H1 (cell line): Measurements from ENCODE around the gene BBX. TPM values are rescaled to one million over a fixed set of nuclear protein-coding genes. Genes with fewer than 3 reads are reported as not detected.

ENCODE experiments used
- CTCF ChIA-PET: fragments of 300-600 bp; sonication (Branson Sonifier 250); formaldehyde crosslinking; loops from one replicate; lab custom pipeline; 2021; ENCODE audit not compliant: partially characterized antibody; lab: Charles Lee
- POLR2A ChIA-PET: fragments of 300-600 bp; sonication (Branson Sonifier 250); formaldehyde crosslinking; loops from one replicate; lab custom pipeline; 2021; ENCODE audit warnings: inconsistent platforms; ENCODE audit not compliant: partially characterized antibody; lab: Charles Lee
- DNase-seq, 2 experiments: peaks; one replicate each; pipeline versions ENCODE4 v3.0.0 to v3.0.0-alpha.2; 2010 to 2022; ENCODE audit warnings: low spot score in 2 of 2, low read depth in 1 of 2, mixed read lengths in 1 of 2
- FAIRE-seq: peaks from 2 replicates; lab custom pipeline; 2011; peaks lifted over from hg19 to GRCh38; lab: Jason Lieb, UNC
- H2AFZ ChIP-seq: 2 replicates; pipeline ENCODE4 v1.8.1; 2012; ENCODE audit warnings: low read length, inconsistent platforms
- H2AK5ac ChIP-seq: 2 replicates; pipeline ENCODE4 v1.6.1; 2013; ENCODE audit warnings: low read depth, low read length
- H2BK120ac ChIP-seq: replicated peaks from 2 replicates; pipeline ENCODE3; 2013; ENCODE audit warnings: low read depth, low read length, inconsistent platforms
- H2BK12ac ChIP-seq: 2 replicates; pipeline ENCODE4 v1.6.1; 2013; ENCODE audit warnings: low read depth, low read length
- H2BK15ac ChIP-seq: 2 replicates; pipeline ENCODE4 v1.6.1; 2013; ENCODE audit warnings: low read length
- H2BK20ac ChIP-seq: 2 replicates; pipeline ENCODE4 v1.6.1; 2013; ENCODE audit warnings: low read length
- H2BK5ac ChIP-seq: 2 replicates; pipeline ENCODE4 v1.6.1; 2013; ENCODE audit warnings: low read depth, low read length
- H3K14ac ChIP-seq: 2 replicates; pipeline ENCODE4 v1.6.1; 2013; ENCODE audit warnings: inconsistent platforms; ENCODE audit not compliant: insufficient read length
- H3K18ac ChIP-seq: 2 replicates; pipeline ENCODE4 v1.6.1; 2013; ENCODE audit warnings: low read length; ENCODE audit errors: extremely low read depth
- H3K23ac ChIP-seq: 2 replicates; pipeline ENCODE4 v1.6.1; 2013; ENCODE audit warnings: inconsistent platforms; ENCODE audit not compliant: insufficient read length
- H3K23me2 ChIP-seq: 2 replicates; pipeline ENCODE4 v1.6.1; 2013; ENCODE audit warnings: low read depth, low read length
- H3K27ac ChIP-seq: 2 replicates; pipeline ENCODE4 v1.6.1; 2011; ENCODE audit warnings: low read depth, low read length, inconsistent platforms
- H3K27me3 ChIP-seq, 4 experiments: replicated peaks in 1 of 4; 1 replicate in 1 of 4; 2 replicates in 3 of 4; pipeline versions ENCODE4 v1.6.1 to v1.8.1; 2011 to 2013; ENCODE audit warnings: low read length in 3 of 4, mild to moderate bottlenecking in 3 of 4, inconsistent platforms in 2 of 4, mixed read lengths in 2 of 4, moderate library complexity in 1 of 4; ENCODE audit not compliant: control insufficient read depth in 3 of 4, insufficient read depth in 3 of 4; ENCODE audit errors: extremely low read depth in 1 of 4
- H3K36me3 ChIP-seq, 4 experiments: 2 replicates each; pipeline versions ENCODE4 v1.6.1 to v1.8.1; 2011 to 2013; ENCODE audit warnings: mild to moderate bottlenecking in 4 of 4, low read length in 3 of 4, moderate library complexity in 2 of 4, control low read depth in 1 of 4, inconsistent platforms in 1 of 4; ENCODE audit not compliant: insufficient read depth in 4 of 4, control insufficient read depth in 2 of 4
- H3K4ac ChIP-seq: replicated peaks from 2 replicates; pipeline ENCODE3; 2013; ENCODE audit warnings: low read length, low read depth, mixed read lengths, inconsistent platforms; ENCODE audit not compliant: insufficient read length
- H3K4me1 ChIP-seq, 4 experiments: replicated peaks in 1 of 4; 1 replicate in 1 of 4; 2 replicates in 3 of 4; pipeline versions ENCODE4 v1.6.1 to v1.8.1; 2011 to 2013; ENCODE audit warnings: low read length in 3 of 4, inconsistent platforms in 2 of 4, mixed read lengths in 1 of 4; ENCODE audit not compliant: insufficient read depth in 4 of 4, control insufficient read depth in 3 of 4
- H3K4me2 ChIP-seq, 2 experiments: 2 replicates each; pipeline versions ENCODE4 v1.6.1 to v1.8.1; 2011 to 2013; ENCODE audit warnings: low read depth in 2 of 2, low read length in 2 of 2, control low read depth in 1 of 2, inconsistent platforms in 1 of 2, mild to moderate bottlenecking in 1 of 2; ENCODE audit not compliant: insufficient read depth in 1 of 2
- H3K4me3 ChIP-seq, 4 experiments: fragments of 200-600, 300-600 bp in 1 of 4; sonication (generic), shearing (Covaris generic), sonication (Bioruptor Twin) in 1 of 4; 2 replicates each; pipeline versions ENCODE4 v1.5.1 to v1.8.1; 2011 to 2016; ENCODE audit warnings: low read length in 4 of 4, low read depth in 3 of 4, control low read depth in 2 of 4, inconsistent platforms in 2 of 4, mild to moderate bottlenecking in 2 of 4, mixed read lengths in 1 of 4, moderate library complexity in 1 of 4; ENCODE audit not compliant: insufficient read depth in 2 of 4; ENCODE audit errors: extremely low read depth in 1 of 4
- H3K56ac ChIP-seq: replicated peaks from 2 replicates; pipeline ENCODE3; 2013; ENCODE audit warnings: low read depth, mild to moderate bottlenecking, mixed read lengths, low read length, inconsistent platforms; ENCODE audit not compliant: insufficient read length
- H3K79me1 ChIP-seq: 2 replicates; pipeline ENCODE4 v1.6.1; 2013; ENCODE audit warnings: low read depth, low read length, control low read depth
- H3K79me2 ChIP-seq, 2 experiments: 2 replicates each; pipeline versions ENCODE4 v1.6.1 to v1.8.1; 2012 to 2013; ENCODE audit warnings: low read length in 2 of 2, mild to moderate bottlenecking in 2 of 2, inconsistent platforms in 1 of 2; ENCODE audit not compliant: insufficient read depth in 2 of 2, control insufficient read depth in 1 of 2
- H3K9ac ChIP-seq, 4 experiments: replicated peaks in 1 of 4; 1 replicate in 1 of 4; 2 replicates in 3 of 4; pipeline versions ENCODE4 v1.6.1 to v1.8.1; 2011 to 2013; ENCODE audit warnings: low read depth in 3 of 4, low read length in 3 of 4, control low read depth in 2 of 4, mild to moderate bottlenecking in 2 of 4, moderate library complexity in 2 of 4, inconsistent platforms in 1 of 4; ENCODE audit errors: extremely low read depth in 1 of 4
- H3K9me3 ChIP-seq, 2 experiments: 2 replicates each; pipeline versions ENCODE4 v1.6.1 to v1.8.1; 2012 to 2013; ENCODE audit warnings: mild to moderate bottlenecking in 2 of 2, moderate library complexity in 2 of 2, control low read depth in 1 of 2, inconsistent platforms in 1 of 2, low read depth in 1 of 2, low read length in 1 of 2, mixed read lengths in 1 of 2; ENCODE audit not compliant: insufficient read depth in 2 of 2
- H4K20me1 ChIP-seq, 2 experiments: replicated peaks in 1 of 2; 2 replicates each; pipeline versions ENCODE3 to v1.8.1; 2011 to 2013; ENCODE audit warnings: inconsistent platforms in 2 of 2, low read length in 2 of 2, mild to moderate bottlenecking in 1 of 2; ENCODE audit not compliant: insufficient read depth in 2 of 2, control insufficient read depth in 1 of 2
- H4K5ac ChIP-seq: 2 replicates; pipeline ENCODE4 v1.6.1; 2013; ENCODE audit warnings: low read length, low read depth, mixed read lengths, inconsistent platforms; ENCODE audit not compliant: insufficient read length
- H4K8ac ChIP-seq: 2 replicates; pipeline ENCODE4 v1.8.0; 2013; ENCODE audit warnings: mild to moderate bottlenecking, moderate library complexity, low read length, inconsistent platforms; ENCODE audit not compliant: insufficient read depth; ENCODE audit errors: extremely low read depth
- H4K91ac ChIP-seq: replicated peaks from 2 replicates; pipeline ENCODE3; 2013; ENCODE audit warnings: low read length, mixed read lengths, inconsistent platforms; ENCODE audit not compliant: insufficient read length
- CBX8 ChIP-seq: fragments of 300-800, 300-1000 bp; sonication (generic); IDR thresholded peaks from 2 replicates; pipeline ENCODE4 v1.7.1; 2016; ENCODE audit warnings: low read depth, low read length, borderline replicate concordance
- HDAC6 ChIP-seq: IDR thresholded peaks from one replicate; pipeline ENCODE4 v1.7.1; 2012; ENCODE audit warnings: low read depth, mild to moderate bottlenecking, inconsistent platforms, low read length, moderate library complexity
- KDM1A ChIP-seq: fragments of 200-600, 300-600 bp; sonication (generic); IDR thresholded peaks from 2 replicates; pipeline ENCODE4 v1.7.1; 2016; ENCODE audit warnings: mild to moderate bottlenecking, low read length, borderline replicate concordance
- KDM5A ChIP-seq: fragments of 200-600 bp; IDR thresholded peaks from 2 replicates; pipeline ENCODE4 v1.7.1; 2012; ENCODE audit warnings: mild to moderate bottlenecking, low read length, inconsistent platforms, mixed read lengths
- PHF8 ChIP-seq: fragments of 200-600 bp; sonication (generic); conservative IDR thresholded peaks from 2 replicates; pipeline ENCODE4 v1.7.1; 2012; ENCODE audit warnings: low read depth, mild to moderate bottlenecking, inconsistent platforms, low read length, moderate library complexity
- POU5F1 ChIP-seq: IDR thresholded peaks from 2 replicates; pipeline ENCODE4 v1.6.1; 2011; ENCODE audit warnings: low read depth, mild to moderate bottlenecking, low read length, moderate library complexity
- SAP30 ChIP-seq: fragments of 300-600 bp; sonication (generic); IDR thresholded peaks from 2 replicates; pipeline ENCODE4 v1.7.1; 2012; ENCODE audit warnings: low read length, moderate library complexity, mild to moderate bottlenecking, inconsistent platforms; ENCODE audit not compliant: insufficient read depth, insufficient replicate concordance
- SRF ChIP-seq: IDR thresholded peaks from 2 replicates; pipeline ENCODE4 v1.6.1; 2011; ENCODE audit warnings: mild to moderate bottlenecking, low read depth, low read length, moderate library complexity
- SUZ12 ChIP-seq: fragments of 200-600 bp; sonication (generic); IDR thresholded peaks from 2 replicates; pipeline ENCODE4 v1.6.1; 2012; ENCODE audit warnings: mild to moderate bottlenecking, inconsistent platforms, low read length, moderate library complexity, mixed read lengths
- TBP ChIP-seq: IDR thresholded peaks from 2 replicates; pipeline ENCODE4 v1.6.1; 2011; ENCODE audit warnings: low read depth, low read length, improper control_type of control experiment
- TEAD4 ChIP-seq: IDR thresholded peaks from 2 replicates; pipeline ENCODE4 v1.6.1; 2012; ENCODE audit warnings: low read depth, low read length, inconsistent platforms, mixed read lengths
- WGBS, 2 experiments: shearing (Covaris generic) in 1 of 2; methylation state at CpG; one replicate each; pipeline versions ENCODE4 v1.1.6 to v1.1.7; 2013 to 2015; ENCODE audit warnings: low lambda C conversion rate in 2 of 2, mixed read lengths in 2 of 2, inconsistent platforms in 1 of 2, low coverage in 1 of 2, missing lambda C conversion rate in 1 of 2; ENCODE audit not compliant: insufficient replicate concordance in 2 of 2, insufficient coverage in 1 of 2, insufficient read length in 1 of 2; ENCODE audit errors: extremely low coverage in 1 of 2, missing lambda C conversion rate in 1 of 2; 5-methylcytosine and 5-hydroxymethylcytosine counted together
- polyA plus RNA-seq, 7 experiments: library from polyadenylated mRNA; depleted of rRNA in 3 of 7; stranded (reverse) in 5 of 7; unstranded in 2 of 7; fragments of >200 nt in 5 of 7; fragments of 200-250 nt in 2 of 7; gene quantifications; 1 replicate in 5 of 7; 2 replicates in 1 of 7; 4 replicates in 1 of 7; pipeline versions ENCODE4 v1.2.1 to v1.2.3, GENCODE V29; 2011 to 2013; ENCODE audit warnings: missing spikeins in 2 of 7, mixed read lengths in 2 of 7
- total RNA-seq: library from RNA; stranded (reverse); fragmentation: NEBNext Ultra II Directional; extraction: Animal tissue kit (Norgen Biotek cat#: 25700); gene quantifications from 2 replicates; pipeline ENCODE4 v1.2.1, GENCODE V29; 2021
- TF ChIP-seq, protein P1 (sequence below), 3 experiments: IDR thresholded peaks; 1 replicate in 2 of 3; 2 replicates in 1 of 3; pipeline versions ENCODE4 v1.5.1 to v1.6.1; 2011; ENCODE audit warnings: low read length in 3 of 3, mild to moderate bottlenecking in 3 of 3, inconsistent platforms in 2 of 3, low read depth in 1 of 3, moderate library complexity in 1 of 3; ENCODE audit not compliant: insufficient read depth in 1 of 3; ENCODE audit errors: control extremely low read depth in 1 of 3

BBX gene
- total and polyA plus RNA-seq, 2 of the 8 experiments (the other 6 are each of a cell fraction or from before 2014, with no cell fraction given) = 11.0 to 42.5 TPM

DNA sequence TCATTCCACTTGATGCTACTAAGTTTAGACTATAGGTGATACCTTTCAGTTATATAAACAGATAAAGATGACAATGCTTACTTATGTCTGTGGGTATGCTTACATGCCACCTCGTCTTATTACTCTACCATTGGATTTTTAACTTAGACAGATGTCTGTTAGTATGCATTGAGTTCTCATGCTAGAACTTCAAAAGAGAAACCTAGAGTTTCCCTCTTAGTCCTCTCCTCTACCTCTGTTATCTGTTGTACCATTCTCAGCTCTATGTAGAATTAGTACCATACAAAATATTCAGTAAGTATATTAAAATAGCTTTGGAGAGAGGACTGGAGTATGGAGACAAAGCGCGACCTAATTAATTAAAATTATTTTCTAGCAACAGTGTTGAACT lies 111.3 kb downstream of the BBX start:
- peaks cover 4 to 12% of the 10 kb centered on the region in 2 experiments; a peak in 3 of 4 replicates for H3K79me2 ChIP-seq
- H2BK20ac ChIP-seq = no peak overlapping the region
- 93% methylated on average over 3 of the region's 3 CpGs; no CpG with 5 or more reads in 1 of the 2 experiments for WGBS, 2 experiments
- H3K9me3 ChIP-seq = no peaks in the 10 kb centered on the region
- no peak overlapping the region for H3K27ac ChIP-seq
- no peaks in the 10 kb centered on the region for H3K27me3 ChIP-seq
- H3K4ac ChIP-seq = no peak overlapping the region
- H3K18ac ChIP-seq = no peak overlapping the region
- no peak overlapping the region for H3K4me3 ChIP-seq
- H3K14ac ChIP-seq = no peak overlapping the region
- H3K36me3 ChIP-seq = no peaks in the 10 kb centered on the region
- ChIA-PET POLR2A (no interaction called here), CTCF (interaction anchor here (0.7 to 6.6 kb wide), 2 partner anchors 8 to 42 kb away, joined by 3 to 43 read pairs; no protein-coding TSS in a partner anchor)
- H3K4me1 ChIP-seq = peaks cover 0 to 10% (median 3%) of the 10 kb centered on the region in 4 experiments; a peak in 2 of 7 replicates
- DNase-seq (no peak), FAIRE-seq (no peak)
- no peak overlapping the region for H2BK5ac ChIP-seq
- H2AK5ac ChIP-seq = no peak overlapping the region
- no peak overlapping the region for H2BK15ac ChIP-seq
- peaks cover 0 to 2% of the 10 kb centered on the region in 2 experiments for H4K20me1 ChIP-seq
- no peak overlapping the region for H3K23ac ChIP-seq
- H3K9ac ChIP-seq = no peak overlapping the region
- no peak overlapping the region for H4K5ac ChIP-seq
- no peak overlapping the region for H2BK12ac ChIP-seq
- H4K8ac ChIP-seq = no peak overlapping the region
- no peak overlapping the region for H4K91ac ChIP-seq
- no peak overlapping the region for H3K56ac ChIP-seq
- H3K4me2 ChIP-seq = no peak overlapping the region
- H2BK120ac ChIP-seq = no peak overlapping the region
- no peak overlapping the region for H2AFZ ChIP-seq
- H3K23me2 ChIP-seq = no peaks in the 10 kb centered on the region
- 0 out of 2 replicates have a peak, but pooled peaks cover 4% of the 10 kb centered on the region for H3K79me1 ChIP-seq
- TF ChIP-seq SAP30 = no peak
- TF ChIP-seq CBX8 = no peak
- no peak for TF ChIP-seq SRF
- TF ChIP-seq PHF8 = no peak
- TF ChIP-seq HDAC6 = no peak
- TF ChIP-seq TBP = no peak
- no peak for TF ChIP-seq KDM5A
- TF ChIP-seq TEAD4 = no peak
- TF ChIP-seq POU5F1 = no peak
- TF ChIP-seq SUZ12 = no peak
- TF ChIP-seq KDM1A = no peak
- TF ChIP-seq, protein P1, sequence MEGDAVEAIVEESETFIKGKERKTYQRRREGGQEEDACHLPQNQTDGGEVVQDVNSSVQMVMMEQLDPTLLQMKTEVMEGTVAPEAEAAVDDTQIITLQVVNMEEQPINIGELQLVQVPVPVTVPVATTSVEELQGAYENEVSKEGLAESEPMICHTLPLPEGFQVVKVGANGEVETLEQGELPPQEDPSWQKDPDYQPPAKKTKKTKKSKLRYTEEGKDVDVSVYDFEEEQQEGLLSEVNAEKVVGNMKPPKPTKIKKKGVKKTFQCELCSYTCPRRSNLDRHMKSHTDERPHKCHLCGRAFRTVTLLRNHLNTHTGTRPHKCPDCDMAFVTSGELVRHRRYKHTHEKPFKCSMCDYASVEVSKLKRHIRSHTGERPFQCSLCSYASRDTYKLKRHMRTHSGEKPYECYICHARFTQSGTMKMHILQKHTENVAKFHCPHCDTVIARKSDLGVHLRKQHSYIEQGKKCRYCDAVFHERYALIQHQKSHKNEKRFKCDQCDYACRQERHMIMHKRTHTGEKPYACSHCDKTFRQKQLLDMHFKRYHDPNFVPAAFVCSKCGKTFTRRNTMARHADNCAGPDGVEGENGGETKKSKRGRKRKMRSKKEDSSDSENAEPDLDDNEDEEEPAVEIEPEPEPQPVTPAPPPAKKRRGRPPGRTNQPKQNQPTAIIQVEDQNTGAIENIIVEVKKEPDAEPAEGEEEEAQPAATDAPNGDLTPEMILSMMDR (IDR thresholded peaks at IDR 0.05; ENCODE audit: control extremely low read depth in 1 of 3, insufficient read depth in 1 of 3, low read depth in 1 of 3, low read length in 3 of 3) = no peak
